Measurements from ENCODE around the gene ACADSB.

Gene ACADSB

GRCh38 chr10:123083811-123084210 is 75.0 kb downstream of the ACADSB start:
- no peak for DNase-seq (ENCODE audit: low read depth, low spot score)
- in situ Hi-C loops (cut with HindIII; ENCODE audit: low sequenced_read_pairs), result no loop called here
- no peak for TF ChIP-seq CTCF (IDR thresholded peaks at IDR 0.05; ENCODE audit: low read depth, low read length)

GRCh38 chr10:123086281-123086680 is 77.5 kb downstream of the ACADSB start:
- in situ Hi-C loops (cut with HindIII; ENCODE audit: low sequenced_read_pairs), result no loop called here
- TF ChIP-seq CTCF (IDR thresholded peaks at IDR 0.05; ENCODE audit: low read depth, low read length), result no peak
- H3K4me3 ChIP-seq (ENCODE audit: low read depth, low read length), result no peak overlapping the region
- no peak for DNase-seq (ENCODE audit: low read depth, low spot score)

More at GRCh38 chr10:123083811-123084210, 75.0 kb downstream of the ACADSB start:
- H3K4me3 ChIP-seq (ENCODE audit: low read depth, low read length), result no peak overlapping the region

GRCh38 chr10:123087348-123087747 is 78.5 kb downstream of the ACADSB start:
- DNase-seq (ENCODE audit: low read depth, low spot score), result no peak
- no peak for TF ChIP-seq CTCF (IDR thresholded peaks at IDR 0.05; ENCODE audit: low read depth, low read length)
- H3K4me3 ChIP-seq (ENCODE audit: low read depth, low read length), result no peak overlapping the region
- in situ Hi-C loops (cut with HindIII; ENCODE audit: low sequenced_read_pairs), result no loop called here

GRCh38 chr10:123087786-123088185 is 79.0 kb downstream of the ACADSB start:
- no peak for DNase-seq (ENCODE audit: low read depth, low spot score)
- TF ChIP-seq CTCF (IDR thresholded peaks at IDR 0.05; ENCODE audit: low read depth, low read length), result no peak
- no peak overlapping the region for H3K4me3 ChIP-seq (ENCODE audit: low read depth, low read length)
- in situ Hi-C loops (cut with HindIII; ENCODE audit: low sequenced_read_pairs), result no loop called here

GRCh38 chr10:123092635-123093414 is 84.0 kb downstream of the ACADSB start:
- in situ Hi-C loops (cut with HindIII; ENCODE audit: low sequenced_read_pairs), result no loop called here
- no peak for DNase-seq (ENCODE audit: low read depth, low spot score)
- no peak overlapping the region for H3K4me3 ChIP-seq (ENCODE audit: low read depth, low read length)
- TF ChIP-seq CTCF (IDR thresholded peaks at IDR 0.05; ENCODE audit: low read depth, low read length), result no peak

GRCh38 chr10:123093489-123093888 is 84.7 kb downstream of the ACADSB start:
- DNase-seq (ENCODE audit: low read depth, low spot score), result no peak
- no peak overlapping the region for H3K4me3 ChIP-seq (ENCODE audit: low read depth, low read length)
- no peak for TF ChIP-seq CTCF (IDR thresholded peaks at IDR 0.05; ENCODE audit: low read depth, low read length)
- in situ Hi-C loops (cut with HindIII; ENCODE audit: low sequenced_read_pairs), result no loop called here

All from astrocyte of the spinal cord (primary cell).